K562 (cell line): ENCODE data around the gene CCDC69. TPM values are rescaled to one million over a fixed set of nuclear protein-coding genes. Genes with fewer than 3 reads are reported as not detected.
A peak's percentile ranks its signal among the peaks of the same experiment; 100 is the strongest.

Experiments
- ARID1B ChIP-seq: fragments of 450-650 bp; IDR thresholded peaks from 2 replicates; pipeline ENCODE4 v1.6.1; 2016; ENCODE audit warnings: antibody characterized with exemption, mild to moderate bottlenecking, inconsistent platforms
- ATF7 ChIP-seq: fragments of 450-650 bp; IDR thresholded peaks from 2 replicates; pipeline ENCODE4 v1.7.1; 2014; ENCODE audit warnings: mild to moderate bottlenecking, moderate library complexity
- BRD9 ChIP-seq: fragments of 450-650 bp; IDR thresholded peaks from 2 replicates; pipeline ENCODE4 v1.6.1; 2018; ENCODE audit warnings: low read depth; ENCODE audit not compliant: partially characterized antibody
- CBFA2T2 ChIP-seq: fragments of 450-650 bp; conservative IDR thresholded peaks from 2 replicates; pipeline ENCODE4 v1.6.1; 2017; ENCODE audit warnings: mild to moderate bottlenecking
- CHD2 ChIP-seq: IDR thresholded peaks from 2 replicates; pipeline ENCODE4 v1.6.1; 2011; ENCODE audit warnings: low read depth, low read length
- CSDE1 ChIP-seq, 2 experiments: fragments of 450-650 bp; IDR thresholded peaks; 2 replicates each; pipeline ENCODE4 v1.6.1; 2016; ENCODE audit warnings: mild to moderate bottlenecking in 1 of 2
- HNRNPK ChIP-seq: fragments of 200-400 bp; formaldehyde crosslinking; IDR thresholded peaks from one replicate; pipeline ENCODE4 v1.6.1; 2018; ENCODE audit warnings: mild to moderate bottlenecking, low read depth, low read length; ENCODE audit not compliant: poor library complexity, severe bottlenecking
- KLF13 ChIP-seq: fragments of 450-650 bp; IDR thresholded peaks from 2 replicates; pipeline ENCODE4 v1.6.1; 2016; ENCODE audit warnings: missing genetic modification characterization, low read depth, mild to moderate bottlenecking, missing compliant biosample characterization, moderate library complexity, borderline replicate concordance
- KLF16 ChIP-seq: IDR thresholded peaks from 2 replicates; pipeline ENCODE4 v1.6.1; 2016; ENCODE audit warnings: antibody characterized with exemption
- MYC ChIP-seq, 2 experiments: fragments of 250-450 bp in 1 of 2; sonication (Bioruptor Pico) in 1 of 2; IDR thresholded peaks; 2 replicates each; pipeline versions ENCODE4 v1.5.1 to v1.6.1; 2012 to 2021; ENCODE audit warnings: low read depth in 2 of 2, borderline replicate concordance in 1 of 2, improper control_type of control experiment in 1 of 2, low read length in 1 of 2, mild to moderate bottlenecking in 1 of 2, moderate library complexity in 1 of 2
- NBN ChIP-seq: fragments of 450-650 bp; IDR thresholded peaks from 2 replicates; pipeline ENCODE4 v1.6.1; 2016; ENCODE audit warnings: low read depth, mild to moderate bottlenecking
- NCOA2 ChIP-seq, 2 experiments: fragments of 450-650 bp; IDR thresholded peaks; 2 replicates each; pipeline ENCODE4 v1.6.1; 2018; ENCODE audit warnings: mild to moderate bottlenecking in 2 of 2, moderate library complexity in 1 of 2; ENCODE audit not compliant: partially characterized antibody in 2 of 2
- POLR2A ChIP-seq: fragments of 450-650 bp; conservative IDR thresholded peaks from 2 replicates; pipeline ENCODE4 v1.6.1; 2016
- POLR2G ChIP-seq: fragments of 200-400 bp; formaldehyde crosslinking; IDR thresholded peaks from 2 replicates; pipeline ENCODE4 v1.6.1; 2017; ENCODE audit warnings: low read depth, mild to moderate bottlenecking, antibody characterized with exemption, low read length, moderate library complexity
- POU5F1 ChIP-seq: fragments of 150-350 bp; IDR thresholded peaks from 2 replicates; pipeline ENCODE4 v1.6.1; 2014; ENCODE audit warnings: borderline replicate concordance, low read length, low read depth, mild to moderate bottlenecking; ENCODE audit not compliant: partially characterized antibody
- RBM14 ChIP-seq: fragments of 200-400 bp; formaldehyde crosslinking; IDR thresholded peaks from 2 replicates; pipeline ENCODE4 v1.6.1; 2018; ENCODE audit warnings: low read depth, mild to moderate bottlenecking, low read length, moderate library complexity, borderline replicate concordance; ENCODE audit not compliant: insufficient read depth
- SMARCA4 ChIP-seq: fragments of 450-650 bp; IDR thresholded peaks from 2 replicates; pipeline ENCODE4 v1.6.1; 2016
- SMARCA5 ChIP-seq: fragments of 450-650 bp; IDR thresholded peaks from 2 replicates; pipeline ENCODE4 v1.6.1; 2016
- SMARCE1 ChIP-seq: fragments of 450-650 bp; IDR thresholded peaks from 2 replicates; pipeline ENCODE4 v1.7.1; 2016; ENCODE audit warnings: mild to moderate bottlenecking
- SUPT5H ChIP-seq: fragments of 450-650 bp; IDR thresholded peaks from 2 replicates; pipeline ENCODE4 v1.6.1; 2016
- polyA plus RNA-seq, 8 experiments: library from polyadenylated mRNA; depleted of rRNA in 4 of 8; stranded (reverse) in 5 of 8; unstranded in 3 of 8; fragments of >200 nt; fragmentation: Nextera tagmentation in 2 of 8; fragmentation: Illumina TruSeq in 1 of 8; extraction: Ambion mirVana in 2 of 8; extraction: Trizol in 1 of 8; gene quantifications; 2 replicates each; pipeline versions ENCODE4 v1.2.1 to v1.2.3, GENCODE V29; 2011 to 2014; ENCODE audit warnings: inconsistent platforms in 1 of 8, missing spikeins in 1 of 8
- total RNA-seq, 7 experiments: library from RNA; depleted of rRNA in 6 of 7; stranded (reverse); fragments of >200 nt in 6 of 7; fragmentation: Illumina TruSeq in 2 of 7; extraction: Trizol in 2 of 7; gene quantifications; 2 replicates each; pipeline versions ENCODE4 v1.2.1 to v1.2.3, GENCODE V29; 2011 to 2021; ENCODE audit warnings: low replicate concordance in 1 of 7
- TF ChIP-seq, protein P1 (sequence below): fragments of 250-450 bp; sonication (Bioruptor Pico); IDR thresholded peaks from 2 replicates; pipeline ENCODE4 v1.8.0; 2022; ENCODE audit warnings: moderate library complexity, mild to moderate bottlenecking, inconsistent platforms
- TF ChIP-seq, protein P2 (sequence below): fragments of 450-650 bp; formaldehyde crosslinking; IDR thresholded peaks from 2 replicates; pipeline ENCODE4 v1.4.0; 2020; ENCODE audit warnings: mild to moderate bottlenecking, moderate library complexity
- TF ChIP-seq, protein P3 (sequence below): fragments of 450-650 bp; IDR thresholded peaks from 2 replicates; pipeline ENCODE4 v1.6.1; 2016; ENCODE audit warnings: antibody characterized with exemption
- TF ChIP-seq, protein P4 (sequence below): fragments of 250-450 bp; sonication (Bioruptor Pico); IDR thresholded peaks from 2 replicates; pipeline ENCODE4 v1.5.0; 2022; ENCODE audit warnings: mild to moderate bottlenecking
- TF ChIP-seq, protein P5 (sequence below): conservative IDR thresholded peaks from 2 replicates; pipeline ENCODE4 v1.6.1; 2011; ENCODE audit warnings: low read depth, mild to moderate bottlenecking, low read length; ENCODE audit not compliant: control insufficient read depth

CCDC69 gene
- total and polyA plus RNA-seq, 9 of the 15 experiments (the other 6 are each of a cell fraction or from before 2014, with no cell fraction given) = 0.65 to 12.2 (median 7.6) TPM

DNA sequence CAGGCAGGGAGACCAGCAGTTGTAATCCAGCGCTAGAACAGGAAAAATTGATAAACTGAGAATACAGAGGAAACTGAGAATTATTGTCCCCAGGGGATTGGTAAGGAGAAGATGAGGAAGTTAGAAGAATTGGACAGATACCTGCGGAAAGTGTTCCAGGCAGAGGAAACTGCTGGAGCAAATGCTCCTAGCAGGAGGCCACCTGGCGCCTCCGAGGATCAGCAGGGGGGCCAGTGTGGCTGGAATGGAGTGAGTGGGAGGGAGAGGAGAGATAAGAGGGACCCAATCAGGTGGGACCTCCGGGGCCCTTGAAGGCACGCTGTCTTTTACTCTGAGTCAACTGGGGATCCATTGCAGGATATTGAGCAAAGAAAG lies 65.6 kb downstream of the CCDC69 start (continued):
- TF ChIP-seq POLR2A (0 out of 2 replicates have a peak, but pooled peaks have one; percentile 7), ARID1B (peak; percentile 63), CBFA2T2 (peak; percentile 40; the same call in 1 of the 2 replicates), MYC (IDR thresholded peaks at IDR 0.05; ENCODE audit: low read depth, low read length) (peak; percentile 47; the same call in 1 of the 2 replicates), MYC (CRISPR knock-in tag; IDR thresholded peaks at IDR 0.05; ENCODE audit: borderline replicate concordance, low read depth) (no peak), ATF7 (no peak), SUPT5H (no peak), POU5F1 (no peak), CSDE1 (IDR thresholded peaks at IDR 0.05) (no peak), BRD9 (no peak), POLR2G (no peak), NCOA2 (IDR thresholded peaks at IDR 0.05; ENCODE audit: partially characterized antibody in 2 of 2) (no peak), HNRNPK (no peak), SMARCA4 (peak; percentile 62; the same call in 1 of the 2 replicates), KLF16 (peak; percentile 8; the same call in 1 of the 2 replicates), CHD2 (no peak), SMARCE1 (no peak; the same call in 1 of the 2 replicates), RBM14 (no peak), NBN (no peak), KLF13 (tag) (no peak), SMARCA5 (no peak)
- TF ChIP-seq, protein P1, sequence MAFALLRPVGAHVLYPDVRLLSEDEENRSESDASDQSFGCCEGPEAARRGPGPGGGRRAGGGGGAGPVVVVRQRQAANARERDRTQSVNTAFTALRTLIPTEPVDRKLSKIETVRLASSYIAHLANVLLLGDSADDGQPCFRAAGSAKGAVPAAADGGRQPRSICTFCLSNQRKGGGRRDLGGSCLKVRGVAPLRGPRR = no peak
- TF ChIP-seq, protein P2, sequence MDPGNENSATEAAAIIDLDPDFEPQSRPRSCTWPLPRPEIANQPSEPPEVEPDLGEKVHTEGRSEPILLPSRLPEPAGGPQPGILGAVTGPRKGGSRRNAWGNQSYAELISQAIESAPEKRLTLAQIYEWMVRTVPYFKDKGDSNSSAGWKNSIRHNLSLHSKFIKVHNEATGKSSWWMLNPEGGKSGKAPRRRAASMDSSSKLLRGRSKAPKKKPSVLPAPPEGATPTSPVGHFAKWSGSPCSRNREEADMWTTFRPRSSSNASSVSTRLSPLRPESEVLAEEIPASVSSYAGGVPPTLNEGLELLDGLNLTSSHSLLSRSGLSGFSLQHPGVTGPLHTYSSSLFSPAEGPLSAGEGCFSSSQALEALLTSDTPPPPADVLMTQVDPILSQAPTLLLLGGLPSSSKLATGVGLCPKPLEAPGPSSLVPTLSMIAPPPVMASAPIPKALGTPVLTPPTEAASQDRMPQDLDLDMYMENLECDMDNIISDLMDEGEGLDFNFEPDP (CRISPR knock-in tag) = no peak
- TF ChIP-seq, protein P3, sequence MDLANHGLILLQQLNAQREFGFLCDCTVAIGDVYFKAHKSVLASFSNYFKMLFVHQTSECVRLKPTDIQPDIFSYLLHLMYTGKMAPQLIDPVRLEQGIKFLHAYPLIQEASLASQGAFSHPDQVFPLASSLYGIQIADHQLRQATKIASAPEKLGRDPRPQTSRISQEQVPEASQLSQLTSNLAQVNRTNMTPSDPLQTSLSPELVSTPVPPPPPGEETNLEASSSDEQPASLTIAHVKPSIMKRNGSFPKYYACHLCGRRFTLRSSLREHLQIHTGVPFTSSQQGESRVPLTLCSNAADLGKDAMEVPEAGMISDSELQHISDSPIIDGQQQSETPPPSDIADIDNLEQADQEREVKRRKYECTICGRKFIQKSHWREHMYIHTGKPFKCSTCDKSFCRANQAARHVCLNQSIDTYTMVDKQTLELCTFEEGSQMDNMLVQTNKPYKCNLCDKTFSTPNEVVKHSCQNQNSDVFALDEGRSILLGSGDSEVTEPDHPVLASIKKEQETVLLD = peak; percentile 31; the same call in 1 of the 2 replicates
- TF ChIP-seq, protein P4, sequence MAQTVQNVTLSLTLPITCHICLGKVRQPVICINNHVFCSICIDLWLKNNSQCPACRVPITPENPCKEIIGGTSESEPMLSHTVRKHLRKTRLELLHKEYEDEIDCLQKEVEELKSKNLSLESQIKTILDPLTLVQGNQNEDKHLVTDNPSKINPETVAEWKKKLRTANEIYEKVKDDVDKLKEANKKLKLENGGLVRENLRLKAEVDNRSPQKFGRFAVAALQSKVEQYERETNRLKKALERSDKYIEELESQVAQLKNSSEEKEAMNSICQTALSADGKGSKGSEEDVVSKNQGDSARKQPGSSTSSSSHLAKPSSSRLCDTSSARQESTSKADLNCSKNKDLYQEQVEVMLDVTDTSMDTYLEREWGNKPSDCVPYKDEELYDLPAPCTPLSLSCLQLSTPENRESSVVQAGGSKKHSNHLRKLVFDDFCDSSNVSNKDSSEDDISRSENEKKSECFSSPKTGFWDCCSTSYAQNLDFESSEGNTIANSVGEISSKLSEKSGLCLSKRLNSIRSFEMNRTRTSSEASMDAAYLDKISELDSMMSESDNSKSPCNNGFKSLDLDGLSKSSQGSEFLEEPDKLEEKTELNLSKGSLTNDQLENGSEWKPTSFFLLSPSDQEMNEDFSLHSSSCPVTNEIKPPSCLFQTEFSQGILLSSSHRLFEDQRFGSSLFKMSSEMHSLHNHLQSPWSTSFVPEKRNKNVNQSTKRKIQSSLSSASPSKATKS (CRISPR knock-in tag) = no peak
- TF ChIP-seq, protein P5, sequence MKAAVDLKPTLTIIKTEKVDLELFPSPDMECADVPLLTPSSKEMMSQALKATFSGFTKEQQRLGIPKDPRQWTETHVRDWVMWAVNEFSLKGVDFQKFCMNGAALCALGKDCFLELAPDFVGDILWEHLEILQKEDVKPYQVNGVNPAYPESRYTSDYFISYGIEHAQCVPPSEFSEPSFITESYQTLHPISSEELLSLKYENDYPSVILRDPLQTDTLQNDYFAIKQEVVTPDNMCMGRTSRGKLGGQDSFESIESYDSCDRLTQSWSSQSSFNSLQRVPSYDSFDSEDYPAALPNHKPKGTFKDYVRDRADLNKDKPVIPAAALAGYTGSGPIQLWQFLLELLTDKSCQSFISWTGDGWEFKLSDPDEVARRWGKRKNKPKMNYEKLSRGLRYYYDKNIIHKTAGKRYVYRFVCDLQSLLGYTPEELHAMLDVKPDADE = 0 out of 2 replicates have a peak, but pooled peaks have one; percentile 49
